ENCODE results near the gene HIC1. TPM values are rescaled to one million over a fixed set of nuclear protein-coding genes. Genes with fewer than 3 reads are reported as not detected.
A peak's percentile ranks its signal among the peaks of the same experiment; 100 is the strongest.

The HIC1 gene
- total and polyA plus RNA-seq, 8 donors = 1.5 to 107 (median 8.9) TPM

DNA sequence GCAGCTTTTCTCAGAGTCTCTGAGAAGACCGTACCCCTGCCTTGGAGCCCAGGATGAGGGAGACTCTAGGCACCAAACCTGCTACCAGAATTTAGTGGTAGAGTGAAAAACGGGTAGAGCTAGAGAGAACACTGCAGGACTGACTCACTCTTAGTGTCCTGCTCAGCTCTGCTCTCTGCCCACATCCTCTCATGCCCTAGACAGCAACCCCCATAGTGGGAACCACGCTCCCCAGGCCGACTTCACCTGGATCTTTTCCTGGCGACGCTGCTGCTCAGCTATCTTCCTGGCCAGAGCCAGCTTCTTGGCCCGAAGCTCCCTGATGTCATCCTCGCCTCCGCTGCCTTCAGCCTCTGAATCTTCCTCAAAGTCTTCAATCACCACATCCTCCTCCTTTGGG, 26.7 kb downstream of the HIC1 start:
- DNase-seq = no peak
- Histone ChIP-seq H3K27ac (peak overlapping the region in 4 of 5 donors; percentile 30 to 92 (median 84)), H3K4me1 (peaks cover 30 to 45% (median 41%) of the 10 kb centered on the region in 4 donors), H3K4me3 (no peak overlapping the region), H3K36me3 (peaks cover 18 to 76% (median 62%) of the 10 kb centered on the region in 4 donors), H3K27me3 (no peaks in the 10 kb centered on the region), H3K9me3 (no peaks in the 10 kb centered on the region)
- 76 to 90% (median 82%) methylated on average over 9 of the region's 9 CpGs for WGBS, 5 donors
- TF ChIP-seq POLR2A (IDR thresholded peaks at IDR 0.05) (no peak), EP300 (IDR thresholded peaks at IDR 0.05) (no peak), POLR2AphosphoS5 (IDR thresholded peaks at IDR 0.05) (no peak), CTCF (IDR thresholded peaks at IDR 0.05) (no peak)
- intact Hi-C loops (cut with DNase I; ENCODE audit: low total_unique reads) = no loop called here

DNA sequence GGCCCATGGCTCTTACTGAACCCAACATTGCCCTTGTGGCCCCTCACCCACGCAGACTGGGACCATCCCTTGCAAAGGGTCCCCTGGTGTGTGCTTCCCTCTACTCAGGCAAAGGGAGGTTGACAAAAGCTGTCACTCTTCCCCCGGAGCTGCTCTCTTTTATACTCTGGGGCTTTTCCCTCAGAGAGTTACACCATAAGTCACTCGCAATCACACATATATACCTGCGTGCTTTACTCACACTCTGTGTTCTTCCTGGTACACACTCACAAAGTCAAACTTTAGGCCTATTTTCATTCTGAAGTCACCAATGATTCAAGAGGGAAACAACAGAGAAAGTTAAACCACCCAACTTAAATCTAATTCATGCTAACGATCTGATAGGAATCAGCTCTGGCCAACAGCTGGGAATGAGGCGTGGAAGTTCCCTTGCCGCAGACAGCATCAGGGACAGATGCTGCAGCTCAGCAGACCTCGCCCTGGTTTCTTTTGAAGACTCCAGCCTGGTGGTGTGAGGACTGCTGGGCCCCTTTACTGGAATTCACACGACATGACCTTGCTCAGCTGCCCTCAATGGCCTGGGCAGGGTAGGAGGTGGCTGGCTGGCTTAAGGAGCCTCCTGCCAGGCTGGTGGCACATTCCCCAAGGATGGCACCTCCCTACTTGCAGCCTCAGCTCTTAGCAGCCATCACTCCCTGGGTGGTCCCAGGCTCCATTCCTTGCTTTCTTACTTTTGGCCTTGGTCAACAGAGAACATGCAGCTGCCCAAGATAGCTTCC, 27.3 kb downstream of the HIC1 start:
- no peaks in the 10 kb centered on the region for H3K27me3 ChIP-seq
- H3K36me3 ChIP-seq = peaks cover 14 to 72% (median 56%) of the 10 kb centered on the region in 4 donors
- intact Hi-C loops (cut with DNase I; ENCODE audit: low total_unique reads) = no loop called here
- TF ChIP-seq POLR2AphosphoS5 (IDR thresholded peaks at IDR 0.05) (no peak), POLR2A (IDR thresholded peaks at IDR 0.05) (no peak)
- no peaks in the 10 kb centered on the region for H3K9me3 ChIP-seq
- peak overlapping the region in 4 of 5 donors; percentile 82 to 92 (median 84) for H3K27ac ChIP-seq
- WGBS, 5 donors = 67 to 82% (median 78%) methylated on average over 6 to 9 of the region's 9 CpGs
- H3K4me3 ChIP-seq = no peak overlapping the region
- DNase-seq = peak in 1 of 2 donors; percentile 62
- H3K4me1 ChIP-seq = peaks cover 32 to 45% (median 45%) of the 10 kb centered on the region in 4 donors

DNA sequence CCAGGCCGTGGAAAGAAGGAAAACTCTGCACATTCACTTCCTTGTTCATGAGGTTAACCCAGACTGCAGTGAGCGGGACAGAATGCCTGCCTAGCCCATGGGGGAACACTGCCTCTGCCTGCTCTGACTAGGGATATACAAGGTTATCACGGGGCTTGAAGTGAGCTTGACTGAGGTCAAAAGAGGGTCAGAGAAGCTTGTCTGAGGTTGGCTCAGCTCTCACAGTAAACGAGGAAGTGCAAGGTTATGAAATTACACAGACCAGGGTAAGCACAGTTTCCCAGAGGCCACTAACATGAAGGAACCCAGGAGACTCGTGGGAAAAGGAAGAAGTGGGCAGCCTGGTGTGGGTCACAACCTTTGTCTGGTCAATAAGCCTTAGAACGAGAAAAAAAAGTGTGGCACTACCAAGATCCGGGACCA, 28.7 kb downstream of the HIC1 start:
- H3K9me3 ChIP-seq = no peaks in the 10 kb centered on the region
- peaks cover 14 to 62% (median 41%) of the 10 kb centered on the region in 4 donors for H3K36me3 ChIP-seq
- peak in 1 of 2 donors; percentile 84 for DNase-seq
- no peak overlapping the region for H3K4me3 ChIP-seq
- peak overlapping the region; percentile 50 to 92 (median 82) for H3K27ac ChIP-seq
- H3K27me3 ChIP-seq = no peaks in the 10 kb centered on the region
- 16 to 32% (median 25%) methylated on average over 7 of the region's 7 CpGs for WGBS, 5 donors
- intact Hi-C loops (cut with DNase I; ENCODE audit: low total_unique reads) = no loop called here
- TF ChIP-seq EP300 (IDR thresholded peaks at IDR 0.05) = no peak
- TF ChIP-seq POLR2A (IDR thresholded peaks at IDR 0.05) = no peak
- peak in 1 of 3 donors; percentile 55 for TF ChIP-seq POLR2AphosphoS5 (IDR thresholded peaks at IDR 0.05)
- TF ChIP-seq CTCF (IDR thresholded peaks at IDR 0.05) = no peak
- peaks cover 46 to 60% (median 59%) of the 10 kb centered on the region in 4 donors for H3K4me1 ChIP-seq

DNA sequence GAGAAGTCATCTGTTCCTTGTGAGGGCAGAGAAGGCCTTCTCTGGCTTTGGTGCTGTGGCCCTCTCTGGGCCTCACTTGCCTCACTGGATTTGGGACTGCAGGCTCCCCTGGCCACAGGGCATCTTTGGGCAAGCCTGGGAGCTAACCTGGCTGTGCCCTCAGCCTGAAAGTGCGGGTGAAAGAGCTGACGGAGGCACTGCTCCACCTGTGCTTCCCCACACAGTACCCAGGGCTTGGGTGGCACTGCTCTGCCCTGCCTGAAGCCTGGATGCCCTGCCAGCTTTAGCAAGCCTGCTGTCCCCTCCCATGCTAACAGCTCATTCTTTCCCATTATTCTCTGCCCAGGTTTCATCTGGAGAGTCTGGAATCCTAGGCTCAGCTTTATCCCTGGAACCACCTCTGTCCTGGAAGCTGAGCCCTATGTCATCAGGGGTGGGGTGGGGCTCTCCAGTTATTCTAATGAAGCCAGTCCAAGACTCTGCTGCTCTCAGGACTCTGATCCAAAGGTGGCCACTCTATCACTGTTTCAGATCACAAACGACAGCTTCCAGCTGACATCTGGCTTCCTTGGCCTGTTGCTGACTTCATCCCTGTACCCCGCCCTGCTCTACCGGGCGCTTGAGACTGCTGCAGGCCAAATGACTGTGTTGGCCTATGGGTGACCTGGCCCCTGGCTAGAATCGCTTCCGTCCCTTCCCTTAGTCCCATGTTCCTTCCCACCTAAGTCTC, 29.3 kb downstream of the HIC1 start:
- intact Hi-C loops (cut with DNase I; ENCODE audit: low total_unique reads) = no loop called here
- Histone ChIP-seq H3K27me3 (no peaks in the 10 kb centered on the region), H3K4me1 (peaks cover 51 to 65% (median 65%) of the 10 kb centered on the region in 4 donors), H3K9me3 (no peaks in the 10 kb centered on the region), H3K4me3 (no peak overlapping the region), H3K36me3 (peaks cover 14 to 56% (median 36%) of the 10 kb centered on the region in 4 donors), H3K27ac (peak overlapping the region; percentile 50 to 92 (median 82))
- DNase-seq = peak in 1 of 2 donors; percentile 77
- TF ChIP-seq POLR2AphosphoS5 (IDR thresholded peaks at IDR 0.05) = peak in 2 of 3 donors; percentile 17 to 26
- TF ChIP-seq POLR2A (IDR thresholded peaks at IDR 0.05) = no peak
- TF ChIP-seq EP300 (IDR thresholded peaks at IDR 0.05) = no peak
- 50 to 58% (median 51%) methylated on average over 7 to 8 of the region's 8 CpGs for WGBS, 5 donors

Measured in stomach (tissue), 9 donors.